Transverse colon (tissue), 4 donors: ENCODE results near the gene MYZAP.

Experiments used
- POLR2AphosphoS5 ChIP-seq, 3 donors: sonication (generic); formaldehyde crosslinking; IDR thresholded peaks; one replicate each; pipeline ENCODE4 v1.6.1; 2016; ENCODE audit warnings: antibody characterized with exemption in 3 of 3
- TF ChIP-seq, protein P1 (sequence below), 5 experiments: fragments of 200-600 bp in 3 of 5; fragments of 450-650 bp in 2 of 5; sonication (generic) in 3 of 5; IDR thresholded peaks; 1 replicate in 2 of 5; 2 replicates in 3 of 5; pipeline ENCODE4 v1.5.1; 2016 to 2017; ENCODE audit warnings: antibody characterized with exemption in 5 of 5, inconsistent platforms in 3 of 5, mild to moderate bottlenecking in 2 of 5, moderate library complexity in 1 of 5

DNA sequence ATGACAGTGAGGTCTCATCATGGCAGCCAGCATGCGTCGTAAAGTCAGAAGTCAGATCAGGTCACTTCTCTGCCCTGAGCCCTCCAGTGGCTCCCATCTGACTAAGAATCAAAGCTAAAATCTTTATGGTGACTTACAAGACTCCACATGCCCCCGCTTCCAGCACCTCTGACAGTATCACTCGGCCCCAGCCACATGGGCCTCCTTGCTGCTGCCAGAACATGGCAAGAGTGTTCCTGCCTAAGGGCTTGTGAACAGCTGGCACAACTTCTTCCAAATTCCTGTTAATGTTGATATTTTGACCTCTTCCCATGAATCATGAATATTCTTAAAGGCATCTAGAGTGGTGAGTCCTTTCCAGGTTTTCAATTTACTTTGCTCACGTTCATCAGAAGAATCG is 135.3 kb downstream of the MYZAP start:
- TF ChIP-seq POLR2AphosphoS5 (IDR thresholded peaks at IDR 0.05): no peak
- TF ChIP-seq, protein P1, sequence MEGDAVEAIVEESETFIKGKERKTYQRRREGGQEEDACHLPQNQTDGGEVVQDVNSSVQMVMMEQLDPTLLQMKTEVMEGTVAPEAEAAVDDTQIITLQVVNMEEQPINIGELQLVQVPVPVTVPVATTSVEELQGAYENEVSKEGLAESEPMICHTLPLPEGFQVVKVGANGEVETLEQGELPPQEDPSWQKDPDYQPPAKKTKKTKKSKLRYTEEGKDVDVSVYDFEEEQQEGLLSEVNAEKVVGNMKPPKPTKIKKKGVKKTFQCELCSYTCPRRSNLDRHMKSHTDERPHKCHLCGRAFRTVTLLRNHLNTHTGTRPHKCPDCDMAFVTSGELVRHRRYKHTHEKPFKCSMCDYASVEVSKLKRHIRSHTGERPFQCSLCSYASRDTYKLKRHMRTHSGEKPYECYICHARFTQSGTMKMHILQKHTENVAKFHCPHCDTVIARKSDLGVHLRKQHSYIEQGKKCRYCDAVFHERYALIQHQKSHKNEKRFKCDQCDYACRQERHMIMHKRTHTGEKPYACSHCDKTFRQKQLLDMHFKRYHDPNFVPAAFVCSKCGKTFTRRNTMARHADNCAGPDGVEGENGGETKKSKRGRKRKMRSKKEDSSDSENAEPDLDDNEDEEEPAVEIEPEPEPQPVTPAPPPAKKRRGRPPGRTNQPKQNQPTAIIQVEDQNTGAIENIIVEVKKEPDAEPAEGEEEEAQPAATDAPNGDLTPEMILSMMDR (IDR thresholded peaks at IDR 0.05): no peak
